Measurements from ENCODE around the gene MPHOSPH6. TPM values are rescaled to one million over a fixed set of nuclear protein-coding genes. Genes with fewer than 3 reads are reported as not detected.
A peak's percentile ranks its signal among the peaks of the same experiment; 100 is the strongest.

The MPHOSPH6 gene
- total and polyA plus RNA-seq, 2 of the 13 experiments (the other 11 are each of a cell fraction or from before 2014, with no cell fraction given) = 28.4 to 76.4 TPM

GRCh38 chr16:82169861-82170845, at the start of gene MPHOSPH6 (continued):
- TF ChIP-seq GPBP1L1 (CRISPR knock-in tag; IDR thresholded peaks at IDR 0.05) (no peak), ZNF687 (CRISPR knock-in tag; IDR thresholded peaks at IDR 0.05) (peak; percentile 98), EZH2 (conservative IDR thresholded peaks at IDR 0.05; ENCODE audit: low read depth, low read length) (0 out of 2 replicates have a peak, but pooled peaks have one; percentile 29), CENPX (CRISPR knock-in tag; IDR thresholded peaks at IDR 0.05) (no peak), TSC22D2 (CRISPR knock-in tag; IDR thresholded peaks at IDR 0.05; ENCODE audit: borderline replicate concordance) (0 out of 2 replicates have a peak, but pooled peaks have one; percentile 31), ZNF652 (CRISPR knock-in tag; IDR thresholded peaks at IDR 0.05; ENCODE audit: borderline replicate concordance, low read depth) (no peak), CBX5 (CRISPR knock-in tag; IDR thresholded peaks at IDR 0.05; ENCODE audit: borderline replicate concordance) (no peak; the same call in none of the 2 replicates), ZFP37 (CRISPR knock-in tag; IDR thresholded peaks at IDR 0.05; ENCODE audit: borderline replicate concordance) (peak; percentile 70; the same call in 1 of the 2 replicates), IKZF4 (CRISPR knock-in tag; IDR thresholded peaks at IDR 0.05; ENCODE audit: borderline replicate concordance, low read depth, not compliant biosample characterization) (peak; percentile 94), BCLAF1 (IDR thresholded peaks at IDR 0.05) (no peak), DNMT1 (CRISPR knock-in tag; IDR thresholded peaks at IDR 0.05) (peak; percentile 87; the same call in 1 of the 2 replicates), PCBP1 (IDR thresholded peaks at IDR 0.05; ENCODE audit: borderline replicate concordance, low read depth, low read length) (no peak), ATF7 (IDR thresholded peaks at IDR 0.05) (no peak), ATF7 (CRISPR knock-in tag; IDR thresholded peaks at IDR 0.05) (no peak; the same call in none of the 2 replicates)
- TF ChIP-seq, protein P1, sequence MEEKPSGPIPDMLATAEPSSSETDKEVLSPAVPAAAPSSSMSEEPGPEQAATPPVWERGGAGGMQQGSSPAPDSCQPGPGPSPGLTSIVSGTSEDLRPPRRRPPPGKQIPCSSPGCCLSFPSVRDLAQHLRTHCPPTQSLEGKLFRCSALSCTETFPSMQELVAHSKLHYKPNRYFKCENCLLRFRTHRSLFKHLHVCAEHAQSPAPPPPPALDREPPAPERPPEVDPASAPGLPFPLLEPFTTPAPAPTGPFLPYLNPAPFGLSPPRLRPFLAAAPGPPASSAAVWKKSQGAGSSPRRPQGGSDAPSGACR (CRISPR knock-in tag; IDR thresholded peaks at IDR 0.05) = peak; percentile 92
- TF ChIP-seq, protein P2, sequence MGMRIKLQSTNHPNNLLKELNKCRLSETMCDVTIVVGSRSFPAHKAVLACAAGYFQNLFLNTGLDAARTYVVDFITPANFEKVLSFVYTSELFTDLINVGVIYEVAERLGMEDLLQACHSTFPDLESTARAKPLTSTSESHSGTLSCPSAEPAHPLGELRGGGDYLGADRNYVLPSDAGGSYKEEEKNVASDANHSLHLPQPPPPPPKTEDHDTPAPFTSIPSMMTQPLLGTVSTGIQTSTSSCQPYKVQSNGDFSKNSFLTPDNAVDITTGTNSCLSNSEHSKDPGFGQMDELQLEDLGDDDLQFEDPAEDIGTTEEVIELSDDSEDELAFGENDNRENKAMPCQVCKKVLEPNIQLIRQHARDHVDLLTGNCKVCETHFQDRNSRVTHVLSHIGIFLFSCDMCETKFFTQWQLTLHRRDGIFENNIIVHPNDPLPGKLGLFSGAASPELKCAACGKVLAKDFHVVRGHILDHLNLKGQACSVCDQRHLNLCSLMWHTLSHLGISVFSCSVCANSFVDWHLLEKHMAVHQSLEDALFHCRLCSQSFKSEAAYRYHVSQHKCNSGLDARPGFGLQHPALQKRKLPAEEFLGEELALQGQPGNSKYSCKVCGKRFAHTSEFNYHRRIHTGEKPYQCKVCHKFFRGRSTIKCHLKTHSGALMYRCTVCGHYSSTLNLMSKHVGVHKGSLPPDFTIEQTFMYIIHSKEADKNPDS (CRISPR knock-in tag; IDR thresholded peaks at IDR 0.05) = peak; percentile 86

Data from HepG2 (cell line).